Osteoblast (primary cell): Measurements from ENCODE around the gene PRDM12. TPM values are rescaled to one million over a fixed set of nuclear protein-coding genes. Genes with fewer than 3 reads are reported as not detected.

ENCODE experiments used
- DNase-seq: peaks from one replicate; pipeline ENCODE4 v3.0.0; 2011; ENCODE audit warnings: low spot score, mixed read lengths; ENCODE audit not compliant: insufficient read length; ENCODE audit errors: missing footprints
- H2AFZ ChIP-seq: 2 replicates; pipeline ENCODE4 v1.6.0; 2011; ENCODE audit warnings: mild to moderate bottlenecking, low read length
- H3K27ac ChIP-seq: 2 replicates; pipeline ENCODE4 v1.5.1; 2011; ENCODE audit warnings: mild to moderate bottlenecking, low read depth, low read length, moderate library complexity
- H3K27me3 ChIP-seq: 2 replicates; pipeline ENCODE4 v1.6.0; 2012; ENCODE audit warnings: mild to moderate bottlenecking, control low read depth, inconsistent platforms, low read length, moderate library complexity; ENCODE audit not compliant: insufficient read depth
- H3K36me3 ChIP-seq: 2 replicates; pipeline ENCODE4 v1.5.1; 2011; ENCODE audit warnings: mild to moderate bottlenecking, low read length, control low read depth, moderate library complexity; ENCODE audit not compliant: insufficient read depth
- H3K4me1 ChIP-seq: 2 replicates; pipeline ENCODE4 v1.5.1; 2011; ENCODE audit warnings: mild to moderate bottlenecking, low read length, control low read depth, moderate library complexity; ENCODE audit not compliant: insufficient read depth
- H3K4me2 ChIP-seq: 2 replicates; pipeline ENCODE4 v1.6.0; 2011; ENCODE audit warnings: mild to moderate bottlenecking, low read length; ENCODE audit not compliant: insufficient read depth
- H3K4me3 ChIP-seq: fragments of 200-600 bp; sonication (generic); 3 replicates; pipeline ENCODE4 v1.5.1; 2012; ENCODE audit warnings: mild to moderate bottlenecking, low read length, inconsistent platforms; ENCODE audit not compliant: insufficient read depth
- H3K79me2 ChIP-seq: 2 replicates; pipeline ENCODE4 v1.6.0; 2012; ENCODE audit warnings: mild to moderate bottlenecking, low read length, control low read depth, inconsistent platforms; ENCODE audit not compliant: insufficient read depth
- H3K9me3 ChIP-seq: 2 replicates; pipeline ENCODE4 v1.5.1; 2011; ENCODE audit warnings: low read depth, low read length, control low read depth
- H4K20me1 ChIP-seq: 2 replicates; pipeline ENCODE4 v1.6.0; 2012; ENCODE audit warnings: mild to moderate bottlenecking, low read length, control low read depth; ENCODE audit not compliant: insufficient read depth
- CTCF ChIP-seq: IDR thresholded peaks from 2 replicates; pipeline ENCODE4 v1.5.1; 2011; ENCODE audit warnings: mild to moderate bottlenecking, low read depth, low read length, moderate library complexity; ENCODE audit errors: extremely low read depth
- total RNA-seq: library from RNA; depleted of rRNA; stranded (reverse); fragments of >200 nt; gene quantifications from 2 replicates; pipeline ENCODE4 v1.2.3, GENCODE V29; 2012

The PRDM12 gene
- total RNA-seq, 1 donor, result not detected

GRCh38 chr9:130672466-130672865 is 8.1 kb downstream of the PRDM12 start:
- no peaks in the 10 kb centered on the region for H3K4me1 ChIP-seq
- H4K20me1 ChIP-seq, result no peaks in the 10 kb centered on the region
- H3K4me2 ChIP-seq, result no peak overlapping the region
- H3K4me3 ChIP-seq, result no peak overlapping the region
- H2AFZ ChIP-seq, result no peak overlapping the region
- no peak overlapping the region for H3K27ac ChIP-seq
- no peaks in the 10 kb centered on the region for H3K36me3 ChIP-seq
- H3K27me3 ChIP-seq, result peaks cover 9% of the 10 kb centered on the region
- no peaks in the 10 kb centered on the region for H3K79me2 ChIP-seq
- no peak for TF ChIP-seq CTCF
- H3K9me3 ChIP-seq, result no peaks in the 10 kb centered on the region
- peak; percentile 80 for DNase-seq

GRCh38 chr9:130672933-130673615 is 8.7 kb downstream of the PRDM12 start:
- no peak overlapping the region for H3K4me3 ChIP-seq
- no peaks in the 10 kb centered on the region for H3K4me1 ChIP-seq
- no peaks in the 10 kb centered on the region for H3K9me3 ChIP-seq
- H3K79me2 ChIP-seq, result no peaks in the 10 kb centered on the region
- H3K27me3 ChIP-seq, result peaks cover 3% of the 10 kb centered on the region
- peak; percentile 78 for DNase-seq
- no peak overlapping the region for H3K27ac ChIP-seq
- H2AFZ ChIP-seq, result peak overlapping the region; percentile 38
- no peaks in the 10 kb centered on the region for H3K36me3 ChIP-seq
- TF ChIP-seq CTCF, result no peak
- H4K20me1 ChIP-seq, result no peaks in the 10 kb centered on the region
- H3K4me2 ChIP-seq, result no peak overlapping the region

- H3K36me3 ChIP-seq, result no peaks in the 10 kb centered on the region
- H3K79me2 ChIP-seq, result no peaks in the 10 kb centered on the region
- H3K4me3 ChIP-seq, result no peak overlapping the region
- no peak overlapping the region for H3K27ac ChIP-seq
- H2AFZ ChIP-seq, result no peak overlapping the region
- no peak for TF ChIP-seq CTCF
- H4K20me1 ChIP-seq, result no peaks in the 10 kb centered on the region
- no peaks in the 10 kb centered on the region for H3K9me3 ChIP-seq
- no peak for DNase-seq
- H3K27me3 ChIP-seq, result no peaks in the 10 kb centered on the region
- no peaks in the 10 kb centered on the region for H3K4me1 ChIP-seq
- no peak overlapping the region for H3K4me2 ChIP-seq
These were observed 11.0 kb downstream of the PRDM12 start for GRCh38 chr9:130675396-130675795.

- no peak for TF ChIP-seq CTCF
These were observed 12.9 kb downstream of the PRDM12 start for GRCh38 chr9:130677252-130677651.

More at GRCh38 chr9:130677252-130677651, 12.9 kb downstream of the PRDM12 start:
- Histone ChIP-seq H3K36me3 (no peaks in the 10 kb centered on the region), H3K4me1 (peaks cover 10% of the 10 kb centered on the region), H2AFZ (no peak overlapping the region), H3K27ac (no peak overlapping the region), H3K79me2 (no peaks in the 10 kb centered on the region), H4K20me1 (no peaks in the 10 kb centered on the region), H3K9me3 (no peaks in the 10 kb centered on the region), H3K4me3 (no peak overlapping the region), H3K27me3 (no peaks in the 10 kb centered on the region), H3K4me2 (no peak overlapping the region)
- no peak for DNase-seq
